Neutrophil (primary cell): ENCODE measurements around the gene NKX2-2.

ENCODE experiments used
- H3K27ac ChIP-seq: fragments of 200-600 bp; sonication (generic); 2 replicates; pipeline ENCODE4 v1.5.1; 2016; ENCODE audit warnings: mild to moderate bottlenecking, moderate library complexity
- H3K27me3 ChIP-seq: fragments of 200-600 bp; sonication (generic); 2 replicates; pipeline ENCODE4 v1.6.0; 2016; ENCODE audit warnings: mild to moderate bottlenecking
- H3K36me3 ChIP-seq: fragments of 200-600 bp; sonication (generic); 2 replicates; pipeline ENCODE4 v1.5.1; 2017
- H3K4me1 ChIP-seq, 2 experiments: fragments of 200-600 bp in 1 of 2; sonication (generic) in 1 of 2; 1 replicate in 1 of 2; 2 replicates in 1 of 2; pipeline versions ENCODE4 v1.5.1 to v1.6.1; 2013 to 2016; ENCODE audit warnings: low read depth in 1 of 2, low read length in 1 of 2, mild to moderate bottlenecking in 1 of 2, moderate library complexity in 1 of 2; ENCODE audit not compliant: control insufficient read depth in 1 of 2, insufficient read depth in 1 of 2
- H3K4me3 ChIP-seq, 2 experiments: fragments of 200-600 bp in 1 of 2; sonication (generic) in 1 of 2; 1 replicate in 1 of 2; 2 replicates in 1 of 2; pipeline ENCODE4 v1.5.1; 2013 to 2016; ENCODE audit warnings: low read depth in 1 of 2, low read length in 1 of 2, mild to moderate bottlenecking in 1 of 2, moderate library complexity in 1 of 2
- H3K9me3 ChIP-seq: fragments of 200-600 bp; sonication (generic); 2 replicates; pipeline ENCODE4 v1.5.1; 2016
- CTCF ChIP-seq: fragments of 200-600 bp; sonication (generic); IDR thresholded peaks from 2 replicates; pipeline ENCODE4 v1.5.1; 2016; ENCODE audit warnings: antibody characterized with exemption

NKX2-2 gene

GRCh38 chr20:21527908-21528307 is 14.0 kb upstream of the NKX2-2 start:
- Histone ChIP-seq H3K36me3 (no peaks in the 10 kb centered on the region), H3K9me3 (no peaks in the 10 kb centered on the region), H3K27ac (no peak overlapping the region), H3K4me3 (no peak overlapping the region), H3K27me3 (peaks cover 100% of the 10 kb centered on the region), H3K4me1 (no peaks in the 10 kb centered on the region)
- TF ChIP-seq CTCF, result no peak

- peaks cover 100% of the 10 kb centered on the region for H3K27me3 ChIP-seq
Measured at GRCh38 chr20:21526776-21527175, 12.9 kb upstream of the NKX2-2 start.

GRCh38 chr20:21523895-21524294 is 10.0 kb upstream of the NKX2-2 start:
- H3K36me3 ChIP-seq, result no peaks in the 10 kb centered on the region
- no peak for TF ChIP-seq CTCF
- H3K9me3 ChIP-seq, result no peaks in the 10 kb centered on the region
- no peak overlapping the region for H3K4me3 ChIP-seq
- no peak overlapping the region for H3K27ac ChIP-seq
- peaks cover 100% of the 10 kb centered on the region for H3K27me3 ChIP-seq
- H3K4me1 ChIP-seq, result no peaks in the 10 kb centered on the region

More at GRCh38 chr20:21526776-21527175, 12.9 kb upstream of the NKX2-2 start:
- no peak overlapping the region for H3K4me3 ChIP-seq
- no peak for TF ChIP-seq CTCF
- H3K9me3 ChIP-seq, result no peaks in the 10 kb centered on the region
- H3K4me1 ChIP-seq, result no peaks in the 10 kb centered on the region
- H3K36me3 ChIP-seq, result no peaks in the 10 kb centered on the region
- no peak overlapping the region for H3K27ac ChIP-seq

- Histone ChIP-seq H3K9me3 (no peaks in the 10 kb centered on the region), H3K27me3 (peaks cover 100% of the 10 kb centered on the region), H3K36me3 (no peaks in the 10 kb centered on the region), H3K27ac (no peak overlapping the region), H3K4me3 (no peak overlapping the region), H3K4me1 (no peaks in the 10 kb centered on the region)
- TF ChIP-seq CTCF, result no peak
Measured at GRCh38 chr20:21523281-21523868, 9.5 kb upstream of the NKX2-2 start.

- no peak for TF ChIP-seq CTCF
- Histone ChIP-seq H3K4me3 (no peak overlapping the region), H3K4me1 (no peaks in the 10 kb centered on the region), H3K27ac (no peak overlapping the region), H3K27me3 (peaks cover 100% of the 10 kb centered on the region), H3K36me3 (no peaks in the 10 kb centered on the region), H3K9me3 (no peaks in the 10 kb centered on the region)
Measured at GRCh38 chr20:21522481-21523280, 8.8 kb upstream of the NKX2-2 start.
